HEK293T (cell line): ENCODE data around the gene PAX8.

Source experiments
- CTCF ChIA-PET: fragments of 350-600 bp; formaldehyde crosslinking; extraction: SDS; loops from one replicate; lab custom pipeline; 2021; ENCODE audit warnings: antibody characterized with exemption, inconsistent platforms; lab: Yijun Ruan, JAX
- POLR2A ChIA-PET: fragments of 350-600 bp; formaldehyde crosslinking; extraction: SDS; loops from one replicate; lab custom pipeline; 2020; ENCODE audit warnings: antibody characterized with exemption, inconsistent platforms; lab: Yijun Ruan, JAX
- DNase-seq: peaks from one replicate; pipeline ENCODE4 v3.0.0; 2012; ENCODE audit warnings: mixed read lengths; ENCODE audit errors: extremely low spot score
- ARNT ChIP-seq: fragments of 450-650 bp; IDR thresholded peaks from 2 replicates; pipeline ENCODE4 v1.6.1; 2017; ENCODE audit warnings: mild to moderate bottlenecking
- BHLHE40 ChIP-seq: fragments of 450-650 bp; IDR thresholded peaks from 2 replicates; pipeline ENCODE4 v1.6.1; 2016; ENCODE audit warnings: mild to moderate bottlenecking, moderate library complexity, borderline replicate concordance
- CTBP1 ChIP-seq: fragments of 450-650 bp; IDR thresholded peaks from 2 replicates; pipeline ENCODE4 v1.6.1; 2016; ENCODE audit warnings: borderline replicate concordance
- ELF4 ChIP-seq: fragments of 450-650 bp; IDR thresholded peaks from 2 replicates; pipeline ENCODE4 v1.6.1; 2017; ENCODE audit warnings: antibody characterized with exemption
- FOXA1 ChIP-seq: fragments of 450-650 bp; IDR thresholded peaks from 2 replicates; pipeline ENCODE4 v1.6.1; 2016; ENCODE audit warnings: mild to moderate bottlenecking
- FOXK2 ChIP-seq: fragments of 450-650 bp; IDR thresholded peaks from 2 replicates; pipeline ENCODE4 v1.6.1; 2016; ENCODE audit warnings: mild to moderate bottlenecking
- FOXM1 ChIP-seq: fragments of 450-650 bp; IDR thresholded peaks from 2 replicates; pipeline ENCODE4 v1.6.1; 2017; ENCODE audit warnings: mild to moderate bottlenecking, borderline replicate concordance
- HDGF ChIP-seq: fragments of 450-650 bp; IDR thresholded peaks from 2 replicates; pipeline ENCODE4 v1.6.1; 2017; ENCODE audit warnings: antibody characterized with exemption, borderline replicate concordance
- L3MBTL2 ChIP-seq: fragments of 450-650 bp; conservative IDR thresholded peaks from 2 replicates; pipeline ENCODE4 v1.6.1; 2016; ENCODE audit warnings: mild to moderate bottlenecking
- LEF1 ChIP-seq: fragments of 450-650 bp; IDR thresholded peaks from 2 replicates; pipeline ENCODE4 v1.6.1; 2017; ENCODE audit warnings: mild to moderate bottlenecking, borderline replicate concordance
- NFRKB ChIP-seq: fragments of 450-650 bp; IDR thresholded peaks from 2 replicates; pipeline ENCODE4 v1.6.1; 2016; ENCODE audit warnings: mild to moderate bottlenecking, moderate library complexity
- SP1 ChIP-seq: fragments of 450-650 bp; IDR thresholded peaks from 2 replicates; pipeline ENCODE4 v1.6.1; 2017
- SUZ12 ChIP-seq: fragments of 450-650 bp; IDR thresholded peaks from 2 replicates; pipeline ENCODE4 v1.6.1; 2016; ENCODE audit warnings: mild to moderate bottlenecking
- TARDBP ChIP-seq: fragments of 450-650 bp; IDR thresholded peaks from 2 replicates; pipeline ENCODE4 v1.6.1; 2016
- ZNF384 ChIP-seq: fragments of 450-650 bp; IDR thresholded peaks from 2 replicates; pipeline ENCODE4 v1.6.1; 2016
- TF ChIP-seq, protein P1 (sequence below): fragments of 450-650 bp; IDR thresholded peaks from 2 replicates; pipeline ENCODE4 v1.6.1; 2016

Gene PAX8

DNA sequence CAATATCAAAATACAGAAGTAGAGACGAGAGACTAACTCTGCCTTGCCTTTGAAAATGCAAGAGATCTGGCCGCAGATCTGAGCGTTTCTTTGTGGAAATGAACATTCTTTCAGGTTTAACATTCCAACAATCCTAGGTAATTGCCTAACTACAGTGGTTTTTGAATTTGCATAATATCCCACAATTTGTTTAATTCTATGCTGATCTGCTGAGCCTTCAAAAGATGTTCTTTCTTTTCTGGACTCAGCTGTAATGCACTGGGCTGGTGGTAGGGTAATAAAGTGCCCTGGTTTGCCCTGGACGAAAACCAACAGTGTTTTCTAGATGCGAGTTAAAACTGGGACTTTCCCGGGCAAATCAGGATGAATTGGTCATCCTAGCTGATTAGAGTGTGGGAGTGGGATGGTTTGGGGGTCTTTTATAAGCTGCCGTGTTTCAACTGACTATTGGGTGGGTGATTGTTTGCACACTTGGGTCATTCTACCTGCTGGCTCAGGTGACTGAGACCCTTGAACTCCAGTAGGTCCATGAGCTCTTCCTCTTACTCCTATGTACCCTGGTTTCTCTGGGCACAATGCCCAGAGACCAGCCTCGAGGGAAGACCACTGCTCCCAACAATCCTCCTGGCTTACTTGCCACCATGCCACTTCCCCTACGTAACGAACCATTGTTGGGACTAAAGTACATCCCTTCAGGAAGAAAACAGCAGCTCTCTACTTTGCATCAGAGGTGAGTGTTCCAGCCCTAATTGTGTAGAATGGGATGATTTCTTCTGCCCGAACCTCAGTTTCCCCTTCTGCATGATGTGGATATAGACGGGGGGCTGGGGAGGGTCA lies 3.4 kb upstream of the PAX8 start:
- CTCF ChIA-PET, result interaction anchor here (0.8 kb wide), 1 partner anchor 9 kb away, joined by 3 read pairs; no protein-coding TSS in a partner anchor
- no peak for DNase-seq
- no peak for TF ChIP-seq ZNF384
- TF ChIP-seq CTBP1, result no peak
- TF ChIP-seq NFRKB, result no peak
- POLR2A ChIA-PET, result no interaction called here

DNA sequence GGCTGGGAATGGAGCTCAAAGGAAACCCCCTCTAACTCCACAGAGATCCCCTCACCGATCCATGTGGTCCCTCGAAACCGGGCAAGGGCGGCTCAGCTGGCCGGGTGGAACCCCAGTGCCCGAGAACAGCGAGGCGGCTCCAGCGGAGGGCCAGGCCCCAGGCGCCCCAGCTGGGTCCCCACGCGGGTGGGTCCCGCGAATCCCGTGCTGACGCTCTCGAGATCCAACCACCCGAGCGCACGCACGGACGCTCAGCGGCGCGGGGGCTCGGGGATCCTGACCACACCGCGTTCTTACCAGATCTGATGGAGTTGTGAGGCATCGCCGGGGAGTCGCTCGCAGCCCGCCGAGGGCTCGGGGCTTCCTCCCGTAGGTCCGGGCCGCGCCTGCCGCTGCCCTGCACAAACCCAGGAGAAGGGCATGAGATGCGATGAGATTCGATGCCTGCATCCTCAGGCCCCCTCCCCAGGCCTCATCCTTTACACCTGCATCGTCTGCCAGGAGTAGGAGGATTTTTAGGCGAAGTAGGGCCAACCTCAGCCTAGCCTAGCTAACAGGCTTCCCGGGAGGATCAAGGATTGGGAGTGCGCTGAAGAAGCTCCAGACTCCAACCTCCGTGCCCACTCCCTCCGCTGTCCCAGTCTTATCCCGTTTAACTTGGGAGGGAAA lies 514 bp downstream of the PAX8 start:
- TF ChIP-seq BHLHE40 (no peak), NFRKB (no peak), L3MBTL2 (no peak)
- DNase-seq, result no peak
- CTCF ChIA-PET, result no interaction called here
- POLR2A ChIA-PET, result no interaction called here

DNA sequence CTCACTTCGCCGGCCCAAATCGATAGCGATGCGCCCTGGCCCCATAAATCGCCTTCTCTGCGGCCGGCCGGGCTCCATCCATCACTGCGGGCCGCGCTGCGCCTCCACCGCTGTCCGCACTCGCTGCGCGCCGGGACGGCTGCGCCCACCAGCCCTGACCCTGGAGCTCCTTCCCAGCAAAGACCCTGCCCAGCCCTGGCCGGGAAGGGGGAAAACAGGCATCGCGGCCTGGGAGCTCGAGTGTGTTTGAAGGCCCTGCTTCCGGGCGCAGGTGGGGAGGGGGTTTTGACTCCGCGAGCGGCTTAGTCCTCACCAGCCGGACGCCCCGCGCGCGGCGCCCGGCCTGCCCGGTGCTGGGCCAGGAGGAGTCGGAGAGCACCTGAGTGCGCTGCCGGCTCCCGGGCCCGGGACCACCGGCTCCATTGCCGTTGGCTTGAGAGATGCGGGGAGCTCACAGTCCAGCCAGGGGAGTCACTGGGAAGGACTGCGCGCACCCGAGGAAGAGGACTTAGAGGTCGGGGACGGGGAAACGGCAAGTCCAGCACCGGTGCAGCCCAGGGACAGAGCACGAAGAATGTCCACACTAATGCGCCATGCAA lies 1.1 kb downstream of the PAX8 start:
- no peak for DNase-seq
- TF ChIP-seq CTBP1, result no peak
- TF ChIP-seq FOXM1, result no peak
- TF ChIP-seq L3MBTL2, result no peak
- TF ChIP-seq TARDBP, result no peak
- no peak for TF ChIP-seq BHLHE40
- no peak for TF ChIP-seq ELF4
- no peak for TF ChIP-seq FOXK2
- TF ChIP-seq FOXA1, result no peak
- TF ChIP-seq, protein P1, sequence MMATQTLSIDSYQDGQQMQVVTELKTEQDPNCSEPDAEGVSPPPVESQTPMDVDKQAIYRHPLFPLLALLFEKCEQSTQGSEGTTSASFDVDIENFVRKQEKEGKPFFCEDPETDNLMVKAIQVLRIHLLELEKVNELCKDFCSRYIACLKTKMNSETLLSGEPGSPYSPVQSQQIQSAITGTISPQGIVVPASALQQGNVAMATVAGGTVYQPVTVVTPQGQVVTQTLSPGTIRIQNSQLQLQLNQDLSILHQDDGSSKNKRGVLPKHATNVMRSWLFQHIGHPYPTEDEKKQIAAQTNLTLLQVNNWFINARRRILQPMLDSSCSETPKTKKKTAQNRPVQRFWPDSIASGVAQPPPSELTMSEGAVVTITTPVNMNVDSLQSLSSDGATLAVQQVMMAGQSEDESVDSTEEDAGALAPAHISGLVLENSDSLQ, result no peak
- TF ChIP-seq HDGF, result no peak
- no peak for TF ChIP-seq ARNT
- TF ChIP-seq LEF1, result no peak
- TF ChIP-seq NFRKB, result no peak
- no peak for TF ChIP-seq SUZ12
- no peak for TF ChIP-seq SP1
- TF ChIP-seq ZNF384, result no peak
- CTCF ChIA-PET, result no interaction called here
- POLR2A ChIA-PET, result interaction anchor here (1.0 kb wide), 1 partner anchor 11 kb away, joined by 3 read pairs; no protein-coding TSS in a partner anchor

DNA sequence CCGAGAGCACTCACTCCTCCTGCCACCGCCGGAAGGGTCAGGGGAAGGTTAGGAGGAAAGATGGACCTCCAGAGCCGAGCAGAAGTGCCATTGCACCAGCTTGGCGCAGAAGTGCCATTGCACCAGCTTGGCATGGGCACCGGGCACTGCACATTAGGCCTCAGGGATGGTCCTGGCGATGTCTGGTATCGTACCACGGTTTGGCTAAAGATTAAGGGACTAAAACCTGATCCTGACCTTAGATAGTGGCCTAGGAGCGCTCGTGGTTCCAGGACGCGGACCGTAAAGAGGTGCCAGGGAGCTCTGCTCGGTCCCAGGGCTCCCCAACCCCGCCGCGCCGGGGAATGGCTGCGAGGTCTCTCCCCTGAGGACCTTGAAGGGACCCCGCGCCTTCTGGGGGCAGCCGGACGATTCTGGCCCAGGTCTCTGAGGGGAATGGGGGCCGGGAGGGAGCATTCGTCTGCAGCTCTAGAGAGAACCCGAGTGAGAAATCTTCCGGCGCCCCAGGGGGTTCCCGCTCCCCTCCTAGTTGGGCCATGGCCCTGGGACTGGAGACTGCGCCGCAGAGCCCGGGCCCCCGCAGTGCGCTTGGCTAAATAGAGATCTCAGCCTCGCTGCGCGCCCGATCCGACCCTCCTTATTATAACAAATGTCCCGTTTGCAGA lies 1.8 kb downstream of the PAX8 start:
- POLR2A ChIA-PET, result interaction anchor here (1.0 kb wide), 1 partner anchor 10 kb away, joined by 3 read pairs; no protein-coding TSS in a partner anchor
- DNase-seq, result no peak
- no peak for TF ChIP-seq LEF1
- CTCF ChIA-PET, result interaction anchor here (0.5 kb wide), 1 partner anchor 65 kb away, joined by 5 read pairs; no protein-coding TSS in a partner anchor

DNA sequence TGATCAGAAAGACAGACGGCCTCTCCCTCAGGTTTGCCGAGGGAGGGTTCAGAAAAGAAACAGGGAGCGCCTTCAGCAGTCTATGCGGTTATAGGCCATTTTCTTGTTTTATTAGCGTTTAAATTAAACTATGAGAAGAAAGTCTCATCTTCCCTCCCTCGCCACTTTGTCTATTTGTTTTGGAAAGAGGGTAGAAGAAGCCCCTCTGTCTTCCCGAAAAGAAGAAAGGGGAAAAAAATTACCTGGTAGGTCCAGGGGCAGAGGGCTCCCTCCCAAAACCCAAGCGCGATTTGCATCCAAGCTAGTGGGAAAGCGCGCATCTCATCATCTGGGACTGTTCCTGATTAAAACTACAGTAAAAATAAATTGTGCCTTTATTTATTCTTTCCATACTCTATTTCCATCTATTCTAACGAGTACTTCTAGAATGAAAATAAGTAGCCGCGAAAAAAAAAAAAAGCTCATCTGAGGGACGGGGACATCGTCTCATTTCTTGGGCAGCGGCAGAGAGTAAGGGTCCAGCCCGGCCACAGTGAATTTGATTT lies 2.4 kb downstream of the PAX8 start:
- TF ChIP-seq FOXA1 (no peak), SP1 (no peak), SUZ12 (no peak), ARNT (no peak), BHLHE40 (no peak), LEF1 (no peak), ZNF384 (no peak), CTBP1 (no peak), HDGF (no peak), TARDBP (no peak), NFRKB (no peak), FOXK2 (no peak), ELF4 (no peak), FOXM1 (no peak), L3MBTL2 (no peak)
- TF ChIP-seq, protein P1, result no peak
- ChIA-PET POLR2A (interaction anchor here (1.0 kb wide), 1 partner anchor 10 kb away, joined by 3 read pairs; no protein-coding TSS in a partner anchor), CTCF (interaction anchor here (0.5 to 0.6 kb wide), 2 partner anchors 65 to 138 kb away, joined by 3 to 5 read pairs; no protein-coding TSS in a partner anchor)
- no peak for DNase-seq
